HG02759 (cell line): ENCODE measurements around the gene GP5.

Experiments
- ATAC-seq: cut with Tn5 transposase; IDR thresholded peaks from one replicate; pipeline ENCODE4 v1.9.1; 2021; ENCODE audit warnings: mild to moderate bottlenecking, moderate library complexity; ENCODE audit not compliant: unreplicated experiment

Gene GP5

DNA sequence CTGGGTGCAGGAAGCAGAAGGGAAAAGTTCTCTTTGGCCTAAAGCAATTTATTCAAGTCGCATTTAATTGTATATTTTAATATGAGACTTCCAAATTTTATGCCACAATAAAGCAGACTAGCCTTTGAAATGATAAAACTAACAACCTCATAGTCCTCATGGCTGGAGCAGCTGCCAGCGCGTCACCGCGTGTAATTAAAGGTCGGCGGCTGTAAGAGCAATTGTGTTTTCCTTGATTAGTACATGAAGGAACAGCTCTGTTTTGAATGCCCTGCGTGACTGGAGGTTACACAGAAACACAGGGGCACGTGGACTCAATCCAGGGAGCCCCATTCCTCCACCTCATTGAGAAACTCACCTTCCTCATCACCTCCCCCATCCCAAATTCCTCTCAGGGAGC is 19.4 kb downstream of the GP5 start:
- no peak for ATAC-seq

DNA sequence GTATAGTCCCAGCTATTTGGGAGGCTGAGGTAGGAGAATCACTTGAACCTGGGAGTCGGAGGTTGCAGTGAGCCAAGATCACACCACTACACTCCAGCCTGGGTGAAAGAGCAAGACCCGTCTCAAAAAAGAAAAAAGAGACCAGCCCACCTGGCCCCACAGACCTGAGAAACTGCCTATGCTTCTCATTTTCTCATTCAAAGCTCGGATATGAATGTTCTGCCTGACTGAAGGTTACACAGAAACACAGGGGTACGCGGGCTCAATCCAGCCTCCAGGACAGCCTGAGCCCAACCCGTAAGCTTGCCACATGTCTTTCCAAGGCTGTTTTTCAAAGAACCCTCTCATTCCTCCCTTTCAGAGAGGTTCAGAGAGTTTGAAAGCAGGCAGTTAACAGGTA is 19.8 kb downstream of the GP5 start:
- no peak for ATAC-seq

- no peak for ATAC-seq
Observed at GRCh38 chr3:194377708-194378107, 21.4 kb downstream of the GP5 start.

GRCh38 chr3:194376241-194376560 is 22.9 kb downstream of the GP5 start:
- no peak for ATAC-seq

GRCh38 chr3:194375473-194376240 is 23.4 kb downstream of the GP5 start:
- ATAC-seq = no peak

GRCh38 chr3:194374935-194375334 is 24.1 kb downstream of the GP5 start:
- no peak for ATAC-seq

DNA sequence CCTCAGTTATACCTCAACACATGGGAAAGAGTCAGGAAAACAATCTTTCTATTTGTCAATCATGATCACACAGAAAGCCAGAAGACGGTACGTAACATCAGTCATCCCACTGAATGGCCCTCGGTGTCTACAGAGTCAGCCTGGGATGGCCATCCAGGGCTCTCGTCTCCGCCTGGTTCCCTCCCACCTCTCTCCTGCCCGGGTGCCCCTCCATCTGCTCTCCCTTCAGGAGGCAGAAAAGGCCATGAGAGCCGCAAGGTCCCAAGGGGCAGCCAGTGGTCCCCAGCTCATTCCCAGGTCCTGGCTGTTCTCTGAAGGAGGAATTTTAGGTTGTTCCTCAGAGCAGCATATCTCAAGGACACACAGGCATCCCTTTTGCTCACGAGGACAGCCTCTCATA is 25.2 kb downstream of the GP5 start:
- ATAC-seq = no peak

DNA sequence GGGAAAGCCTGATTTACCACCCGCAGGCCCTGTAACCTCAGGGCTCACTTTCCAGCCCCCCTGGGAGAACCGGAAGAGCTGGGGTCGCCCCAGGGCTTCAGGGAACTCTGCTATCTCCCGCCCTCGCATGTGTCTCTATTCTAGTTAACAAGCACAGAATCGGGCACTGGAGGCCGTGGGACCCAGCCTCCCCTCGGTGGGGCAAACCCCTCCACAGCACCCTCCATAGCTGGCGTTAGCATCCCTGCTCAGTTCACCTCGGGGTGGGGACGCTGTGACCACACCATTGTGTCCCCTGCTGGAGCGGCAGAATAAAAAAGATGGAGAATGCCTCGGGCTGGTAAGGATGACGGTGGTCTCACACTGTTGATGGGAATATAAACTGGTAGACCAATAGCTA is 26.0 kb downstream of the GP5 start:
- no peak for ATAC-seq

GRCh38 chr3:194370753-194371152 is 28.3 kb downstream of the GP5 start:
- no peak for ATAC-seq

DNA sequence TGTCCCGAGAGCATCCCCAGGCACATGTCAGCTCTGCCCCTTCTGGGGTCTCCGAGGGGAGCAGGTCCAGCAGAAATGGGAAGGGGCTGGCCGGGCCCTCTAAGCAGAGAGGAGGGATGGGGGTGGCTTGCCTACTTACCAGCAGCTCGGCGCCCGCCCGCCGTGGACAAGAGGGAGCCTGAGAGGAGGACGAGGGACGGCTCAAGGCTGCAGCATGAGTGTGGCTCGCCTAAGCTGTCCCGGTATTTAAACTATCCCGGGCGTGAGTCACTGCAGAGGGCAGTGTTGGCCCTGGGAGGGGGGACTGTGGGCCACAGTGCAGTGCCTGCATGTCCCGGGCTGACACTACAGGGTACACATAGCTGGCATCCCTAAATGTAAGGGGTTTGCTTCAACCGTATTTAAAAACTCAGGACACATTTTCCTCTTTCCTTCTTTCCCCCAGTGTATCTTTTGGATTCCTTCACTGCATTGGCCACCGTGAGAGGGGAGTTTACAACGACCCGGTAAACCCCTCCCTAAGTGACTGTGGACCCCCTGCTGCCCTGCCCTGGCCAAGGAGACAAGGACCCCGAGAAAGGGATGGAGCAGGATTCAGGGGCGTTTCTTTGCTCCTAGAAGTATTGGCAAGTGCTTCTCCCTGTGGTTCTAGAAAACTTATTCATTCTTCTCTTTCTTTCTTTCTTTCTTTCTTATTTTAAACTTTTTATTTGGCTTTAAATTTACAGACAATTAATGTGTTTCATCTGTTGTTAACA is 29.4 kb downstream of the GP5 start, which contains the start of gene LRRC15:
Gene LRRC15, minus strand, starts transcription at position 222 of the 758 bp plus-strand sequence. CDS start 8,700 bp downstream, outside the sequence.
- no peak for ATAC-seq

DNA sequence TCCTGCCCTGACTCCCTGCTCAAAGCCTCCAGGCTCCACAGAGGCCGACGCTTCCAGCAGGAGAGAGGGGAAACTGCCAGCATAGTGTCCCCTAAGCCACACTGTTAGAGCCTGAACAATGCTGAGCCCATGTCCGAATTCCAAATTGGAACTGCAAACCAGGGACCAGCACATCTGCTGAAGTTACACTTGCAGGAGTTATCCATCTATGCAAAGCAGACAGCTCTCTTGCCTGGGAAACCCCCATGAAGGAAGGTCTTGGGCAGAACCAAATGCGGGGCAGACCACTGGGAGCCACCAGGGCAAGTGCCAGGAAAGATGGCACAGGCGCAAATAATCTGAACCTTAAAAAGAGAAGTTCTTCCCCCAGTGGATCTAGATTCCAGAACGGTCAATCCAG is 30.1 kb downstream of the GP5 start:
- no peak for ATAC-seq

- ATAC-seq = no peak
Observed at GRCh38 chr3:194367992-194368841, 30.8 kb downstream of the GP5 start.

GRCh38 chr3:194365978-194366490 is 33.0 kb downstream of the GP5 start:
- ATAC-seq = no peak

GRCh38 chr3:194365526-194365925 is 33.5 kb downstream of the GP5 start:
- no peak for ATAC-seq

- ATAC-seq = no peak
Observed at GRCh38 chr3:194364652-194365434, 34.2 kb downstream of the GP5 start.

DNA sequence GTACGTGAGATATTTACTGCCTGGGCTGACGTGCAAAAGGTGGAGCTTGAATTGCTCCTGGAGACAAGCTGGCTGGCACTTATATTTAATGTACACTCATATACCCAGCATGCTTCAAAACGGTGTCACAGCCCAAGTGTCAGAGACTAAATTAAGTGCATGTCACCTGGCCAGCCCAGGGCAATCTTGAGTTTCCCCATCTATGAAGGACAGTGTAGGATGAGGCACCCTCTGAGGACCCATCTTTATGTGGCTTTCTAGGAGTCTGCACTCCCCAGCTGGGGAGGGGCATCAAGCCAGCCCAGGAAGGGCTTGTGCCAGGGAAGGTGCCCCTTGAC is 34.8 kb downstream of the GP5 start:
- no peak for ATAC-seq

DNA sequence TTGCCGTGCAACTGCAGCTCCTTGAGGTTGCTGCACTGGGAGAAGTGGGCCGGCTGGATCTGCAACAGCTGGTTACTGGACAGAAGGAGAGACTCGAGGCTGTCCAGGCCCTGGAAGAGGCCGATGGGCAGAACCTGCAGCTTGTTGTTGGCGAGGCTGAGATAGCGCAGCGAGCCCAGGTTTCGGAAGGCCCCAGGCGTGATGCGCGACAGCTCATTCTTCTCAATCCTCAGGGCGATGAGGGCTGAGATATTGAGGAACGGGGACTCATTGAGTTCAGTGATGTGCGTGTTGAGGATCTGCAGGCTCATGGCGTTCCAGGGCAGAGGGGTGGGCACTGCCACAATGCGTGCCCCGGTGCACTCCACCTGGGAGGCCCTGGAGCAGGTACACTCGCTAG is 38.5 kb downstream of the GP5 start:
- ATAC-seq = no peak

- no peak for ATAC-seq
Observed at GRCh38 chr3:194357681-194358080, 41.4 kb downstream of the GP5 start.

- no peak for ATAC-seq
Observed at GRCh38 chr3:194355379-194355778, 43.7 kb downstream of the GP5 start.

- no peak for ATAC-seq
Observed at GRCh38 chr3:194354315-194354714, 44.8 kb downstream of the GP5 start.
